Measurements from ENCODE around the gene METRNL.
"Not testable (repeated sequence)": the region's sequence is repeated elsewhere in the genome, so short reads cannot be mapped to it uniquely, and the experiment has no call there.

GRCh38 chr17:83066543-83066890 lies 12.9 kb upstream of the METRNL start:
- TF ChIP-seq CTCF (conservative IDR thresholded peaks at IDR 0.05; ENCODE audit: low read length); EZH2phosphoT487 (IDR thresholded peaks at IDR 0.05; ENCODE audit: borderline replicate concordance, low read depth, low read length): not testable (repeated sequence)

Measured in OCI-LY7 (cell line).